ENCODE data around the gene KCP.

GRCh38 chr7:128891942-128892269 lies 18.6 kb downstream of the KCP start:
- TF ChIP-seq EP300 (IDR thresholded peaks at IDR 0.05; ENCODE audit: borderline replicate concordance) (no peak), TEAD4 (IDR thresholded peaks at IDR 0.05) (no peak), NFIC (IDR thresholded peaks at IDR 0.05) (no peak), CEBPB (IDR thresholded peaks at IDR 0.05) (no peak), CREB1 (IDR thresholded peaks at IDR 0.05; ENCODE audit: low read depth) (no peak), YY1 (IDR thresholded peaks at IDR 0.05; ENCODE audit: low read depth) (no peak), FOXM1 (IDR thresholded peaks at IDR 0.05; ENCODE audit: borderline replicate concordance, low read depth) (no peak), EGR1 (IDR thresholded peaks at IDR 0.05) (no peak), RAD21 (IDR thresholded peaks at IDR 0.05; ENCODE audit: low read depth) (no peak)
- TF ChIP-seq, protein P1, sequence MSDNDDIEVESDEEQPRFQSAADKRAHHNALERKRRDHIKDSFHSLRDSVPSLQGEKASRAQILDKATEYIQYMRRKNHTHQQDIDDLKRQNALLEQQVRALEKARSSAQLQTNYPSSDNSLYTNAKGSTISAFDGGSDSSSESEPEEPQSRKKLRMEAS (IDR thresholded peaks at IDR 0.05): no peak
